ENCODE data around the gene MMP20. TPM values are rescaled to one million over a fixed set of nuclear protein-coding genes. Genes with fewer than 3 reads are reported as not detected.

Gene MMP20
- total and polyA plus RNA-seq, 2 of the 13 experiments (the other 11 are each of a cell fraction or from before 2014, with no cell fraction given): 0.05 TPM; not detected in 1

DNA sequence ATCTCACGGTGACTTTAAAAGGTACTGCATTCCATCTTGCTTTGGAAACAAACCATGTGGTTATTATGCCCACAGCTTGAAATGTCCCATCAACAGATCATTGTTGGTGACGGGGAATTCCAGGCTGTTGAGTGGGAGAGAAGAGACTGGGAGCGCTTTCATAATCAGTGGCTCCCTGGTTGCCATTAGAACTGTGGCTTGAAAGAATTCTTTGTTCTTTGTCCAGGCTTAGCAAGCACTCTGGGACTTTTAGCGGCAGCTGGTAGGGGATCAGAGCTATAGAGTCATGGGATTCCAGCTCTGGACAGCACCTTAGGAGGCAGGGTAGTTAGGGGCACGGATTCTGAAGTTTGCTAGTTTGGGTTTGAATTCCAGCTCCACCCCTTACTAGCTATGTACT, 22.0 kb downstream of the MMP20 start (continued):
- TF ChIP-seq, protein P1, sequence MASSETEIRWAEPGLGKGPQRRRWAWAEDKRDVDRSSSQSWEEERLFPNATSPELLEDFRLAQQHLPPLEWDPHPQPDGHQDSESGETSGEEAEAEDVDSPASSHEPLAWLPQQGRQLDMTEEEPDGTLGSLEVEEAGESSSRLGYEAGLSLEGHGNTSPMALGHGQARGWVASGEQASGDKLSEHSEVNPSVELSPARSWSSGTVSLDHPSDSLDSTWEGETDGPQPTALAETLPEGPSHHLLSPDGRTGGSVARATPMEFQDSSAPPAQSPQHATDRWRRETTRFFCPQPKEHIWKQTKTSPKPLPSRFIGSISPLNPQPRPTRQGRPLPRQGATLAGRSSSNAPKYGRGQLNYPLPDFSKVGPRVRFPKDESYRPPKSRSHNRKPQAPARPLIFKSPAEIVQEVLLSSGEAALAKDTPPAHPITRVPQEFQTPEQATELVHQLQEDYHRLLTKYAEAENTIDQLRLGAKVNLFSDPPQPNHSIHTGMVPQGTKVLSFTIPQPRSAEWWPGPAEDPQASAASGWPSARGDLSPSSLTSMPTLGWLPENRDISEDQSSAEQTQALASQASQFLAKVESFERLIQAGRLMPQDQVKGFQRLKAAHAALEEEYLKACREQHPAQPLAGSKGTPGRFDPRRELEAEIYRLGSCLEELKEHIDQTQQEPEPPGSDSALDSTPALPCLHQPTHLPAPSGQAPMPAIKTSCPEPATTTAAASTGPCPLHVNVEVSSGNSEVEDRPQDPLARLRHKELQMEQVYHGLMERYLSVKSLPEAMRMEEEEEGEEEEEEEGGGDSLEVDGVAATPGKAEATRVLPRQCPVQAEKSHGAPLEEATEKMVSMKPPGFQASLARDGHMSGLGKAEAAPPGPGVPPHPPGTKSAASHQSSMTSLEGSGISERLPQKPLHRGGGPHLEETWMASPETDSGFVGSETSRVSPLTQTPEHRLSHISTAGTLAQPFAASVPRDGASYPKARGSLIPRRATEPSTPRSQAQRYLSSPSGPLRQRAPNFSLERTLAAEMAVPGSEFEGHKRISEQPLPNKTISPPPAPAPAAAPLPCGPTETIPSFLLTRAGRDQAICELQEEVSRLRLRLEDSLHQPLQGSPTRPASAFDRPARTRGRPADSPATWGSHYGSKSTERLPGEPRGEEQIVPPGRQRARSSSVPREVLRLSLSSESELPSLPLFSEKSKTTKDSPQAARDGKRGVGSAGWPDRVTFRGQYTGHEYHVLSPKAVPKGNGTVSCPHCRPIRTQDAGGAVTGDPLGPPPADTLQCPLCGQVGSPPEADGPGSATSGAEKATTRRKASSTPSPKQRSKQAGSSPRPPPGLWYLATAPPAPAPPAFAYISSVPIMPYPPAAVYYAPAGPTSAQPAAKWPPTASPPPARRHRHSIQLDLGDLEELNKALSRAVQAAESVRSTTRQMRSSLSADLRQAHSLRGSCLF (CRISPR knock-in tag; IDR thresholded peaks at IDR 0.05; ENCODE audit: borderline replicate concordance): no peak
- TF ChIP-seq ZNF331 (CRISPR knock-in tag; IDR thresholded peaks at IDR 0.05) (peak; percentile 47; the same call in 1 of the 2 replicates), ZNF746 (CRISPR knock-in tag; IDR thresholded peaks at IDR 0.05) (no peak), SRSF1 (optimal IDR thresholded peaks at IDR 0.05; ENCODE audit: low read depth, low read length) (no peak), ZNF264 (CRISPR knock-in tag; IDR thresholded peaks at IDR 0.05) (0 out of 2 replicates have a peak, but pooled peaks have one; percentile 23), NCOA2 (CRISPR knock-in tag; IDR thresholded peaks at IDR 0.05) (peak; percentile 60; the same call in 1 of the 2 replicates), CENPX (CRISPR knock-in tag; IDR thresholded peaks at IDR 0.05) (no peak), HHEX (CRISPR knock-in tag; IDR thresholded peaks at IDR 0.05) (no peak), PLRG1 (conservative IDR thresholded peaks at IDR 0.05) (no peak), SNAI1 (CRISPR knock-in tag; IDR thresholded peaks at IDR 0.05; ENCODE audit: borderline replicate concordance) (no peak), ZNF652 (CRISPR knock-in tag; IDR thresholded peaks at IDR 0.05; ENCODE audit: borderline replicate concordance, low read depth) (no peak), SP2 (CRISPR knock-in tag; IDR thresholded peaks at IDR 0.05) (no peak), SKI (IDR thresholded peaks at IDR 0.05; ENCODE audit: partially characterized antibody) (peak; percentile 28), FOSL2 (CRISPR knock-in tag; IDR thresholded peaks at IDR 0.05) (peak; percentile 88), RFX3 (CRISPR knock-in tag; IDR thresholded peaks at IDR 0.05) (no peak), ZNF570 (CRISPR knock-in tag; IDR thresholded peaks at IDR 0.05; ENCODE audit: borderline replicate concordance) (no peak), FOSL1 (CRISPR knock-in tag; IDR thresholded peaks at IDR 0.05; ENCODE audit: borderline replicate concordance) (no peak), ONECUT2 (CRISPR knock-in tag; IDR thresholded peaks at IDR 0.05) (no peak), KDM5A (IDR thresholded peaks at IDR 0.05; ENCODE audit: borderline replicate concordance, low read length) (no peak)
- TF ChIP-seq, protein P2, sequence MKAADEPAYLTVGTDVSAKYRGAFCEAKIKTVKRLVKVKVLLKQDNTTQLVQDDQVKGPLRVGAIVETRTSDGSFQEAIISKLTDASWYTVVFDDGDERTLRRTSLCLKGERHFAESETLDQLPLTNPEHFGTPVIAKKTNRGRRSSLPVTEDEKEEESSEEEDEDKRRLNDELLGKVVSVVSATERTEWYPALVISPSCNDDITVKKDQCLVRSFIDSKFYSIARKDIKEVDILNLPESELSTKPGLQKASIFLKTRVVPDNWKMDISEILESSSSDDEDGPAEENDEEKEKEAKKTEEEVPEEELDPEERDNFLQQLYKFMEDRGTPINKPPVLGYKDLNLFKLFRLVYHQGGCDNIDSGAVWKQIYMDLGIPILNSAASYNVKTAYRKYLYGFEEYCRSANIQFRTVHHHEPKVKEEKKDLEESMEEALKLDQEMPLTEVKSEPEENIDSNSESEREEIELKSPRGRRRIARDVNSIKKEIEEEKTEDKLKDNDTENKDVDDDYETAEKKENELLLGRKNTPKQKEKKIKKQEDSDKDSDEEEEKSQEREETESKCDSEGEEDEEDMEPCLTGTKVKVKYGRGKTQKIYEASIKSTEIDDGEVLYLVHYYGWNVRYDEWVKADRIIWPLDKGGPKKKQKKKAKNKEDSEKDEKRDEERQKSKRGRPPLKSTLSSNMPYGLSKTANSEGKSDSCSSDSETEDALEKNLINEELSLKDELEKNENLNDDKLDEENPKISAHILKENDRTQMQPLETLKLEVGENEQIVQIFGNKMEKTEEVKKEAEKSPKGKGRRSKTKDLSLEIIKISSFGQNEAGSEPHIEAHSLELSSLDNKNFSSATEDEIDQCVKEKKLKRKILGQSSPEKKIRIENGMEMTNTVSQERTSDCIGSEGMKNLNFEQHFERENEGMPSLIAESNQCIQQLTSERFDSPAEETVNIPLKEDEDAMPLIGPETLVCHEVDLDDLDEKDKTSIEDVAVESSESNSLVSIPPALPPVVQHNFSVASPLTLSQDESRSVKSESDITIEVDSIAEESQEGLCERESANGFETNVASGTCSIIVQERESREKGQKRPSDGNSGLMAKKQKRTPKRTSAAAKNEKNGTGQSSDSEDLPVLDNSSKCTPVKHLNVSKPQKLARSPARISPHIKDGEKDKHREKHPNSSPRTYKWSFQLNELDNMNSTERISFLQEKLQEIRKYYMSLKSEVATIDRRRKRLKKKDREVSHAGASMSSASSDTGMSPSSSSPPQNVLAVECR (CRISPR knock-in tag; IDR thresholded peaks at IDR 0.05; ENCODE audit: borderline replicate concordance): no peak
- TF ChIP-seq, protein P3, sequence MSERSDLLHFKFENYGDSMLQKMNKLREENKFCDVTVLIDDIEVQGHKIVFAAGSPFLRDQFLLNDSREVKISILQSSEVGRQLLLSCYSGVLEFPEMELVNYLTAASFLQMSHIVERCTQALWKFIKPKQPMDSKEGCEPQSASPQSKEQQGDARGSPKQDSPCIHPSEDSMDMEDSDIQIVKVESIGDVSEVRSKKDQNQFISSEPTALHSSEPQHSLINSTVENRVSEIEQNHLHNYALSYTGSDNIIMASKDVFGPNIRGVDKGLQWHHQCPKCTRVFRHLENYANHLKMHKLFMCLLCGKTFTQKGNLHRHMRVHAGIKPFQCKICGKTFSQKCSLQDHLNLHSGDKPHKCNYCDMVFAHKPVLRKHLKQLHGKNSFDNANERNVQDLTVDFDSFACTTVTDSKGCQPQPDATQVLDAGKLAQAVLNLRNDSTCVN (CRISPR knock-in tag; IDR thresholded peaks at IDR 0.05; ENCODE audit: borderline replicate concordance): no peak
- TF ChIP-seq, protein P4, sequence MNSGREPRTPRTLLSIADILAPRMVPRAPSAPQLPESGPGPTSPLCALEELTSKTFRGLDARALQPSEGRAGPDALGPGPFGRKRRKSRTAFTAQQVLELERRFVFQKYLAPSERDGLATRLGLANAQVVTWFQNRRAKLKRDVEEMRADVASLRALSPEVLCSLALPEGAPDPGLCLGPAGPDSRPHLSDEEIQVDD (CRISPR knock-in tag; IDR thresholded peaks at IDR 0.05; ENCODE audit: borderline replicate concordance): no peak

Data from HepG2 (cell line).